ENCODE results near the gene ZNF319.

DNA sequence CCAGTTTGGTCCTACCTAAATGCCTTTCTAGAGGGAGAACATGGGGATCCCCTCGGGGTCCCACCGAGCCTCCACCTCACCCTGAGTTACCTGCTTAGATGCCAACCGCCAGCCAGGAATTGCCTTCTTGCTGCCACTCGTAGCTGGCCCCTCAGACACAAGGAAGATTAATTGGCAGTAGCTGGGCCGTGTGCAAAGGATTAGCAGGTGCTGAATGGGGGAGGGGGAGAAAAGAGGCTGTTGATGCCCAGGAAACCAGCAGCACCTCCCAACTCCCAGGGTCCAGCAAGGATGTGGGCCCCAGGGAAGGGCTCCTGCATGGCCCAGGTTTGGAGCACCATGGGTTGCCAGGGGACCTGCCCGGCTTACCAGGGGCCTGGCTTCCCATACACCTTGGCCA, 29.5 kb downstream of the ZNF319 start, which contains the start of gene CNGB1:
- no peak for TF ChIP-seq POLR2AphosphoS5 (IDR thresholded peaks at IDR 0.05; ENCODE audit: low read depth, low read length)
- TF ChIP-seq, protein P1, sequence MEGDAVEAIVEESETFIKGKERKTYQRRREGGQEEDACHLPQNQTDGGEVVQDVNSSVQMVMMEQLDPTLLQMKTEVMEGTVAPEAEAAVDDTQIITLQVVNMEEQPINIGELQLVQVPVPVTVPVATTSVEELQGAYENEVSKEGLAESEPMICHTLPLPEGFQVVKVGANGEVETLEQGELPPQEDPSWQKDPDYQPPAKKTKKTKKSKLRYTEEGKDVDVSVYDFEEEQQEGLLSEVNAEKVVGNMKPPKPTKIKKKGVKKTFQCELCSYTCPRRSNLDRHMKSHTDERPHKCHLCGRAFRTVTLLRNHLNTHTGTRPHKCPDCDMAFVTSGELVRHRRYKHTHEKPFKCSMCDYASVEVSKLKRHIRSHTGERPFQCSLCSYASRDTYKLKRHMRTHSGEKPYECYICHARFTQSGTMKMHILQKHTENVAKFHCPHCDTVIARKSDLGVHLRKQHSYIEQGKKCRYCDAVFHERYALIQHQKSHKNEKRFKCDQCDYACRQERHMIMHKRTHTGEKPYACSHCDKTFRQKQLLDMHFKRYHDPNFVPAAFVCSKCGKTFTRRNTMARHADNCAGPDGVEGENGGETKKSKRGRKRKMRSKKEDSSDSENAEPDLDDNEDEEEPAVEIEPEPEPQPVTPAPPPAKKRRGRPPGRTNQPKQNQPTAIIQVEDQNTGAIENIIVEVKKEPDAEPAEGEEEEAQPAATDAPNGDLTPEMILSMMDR (IDR thresholded peaks at IDR 0.05; ENCODE audit: control extremely low read depth in 1 of 3, insufficient read depth in 1 of 3, low read depth in 1 of 3, low read length in 3 of 3) = no peak
- no peak for TF ChIP-seq RAD21 (IDR thresholded peaks at IDR 0.05 in 1 of 2, conservative IDR thresholded peaks at IDR 0.05 in 1 of 2; ENCODE audit: low read depth in 2 of 2, low read length in 2 of 2)
